ENCODE data around the gene MCL1. TPM values are rescaled to one million over a fixed set of nuclear protein-coding genes. Genes with fewer than 3 reads are reported as not detected.
"Not testable (repeated sequence)": the region's sequence is repeated elsewhere in the genome, so short reads cannot be mapped to it uniquely, and the experiment has no call there.

MCL1 gene
- 183 and 225 TPM in 2 replicates for total RNA-seq (2014; rRNA removed; shearing (Covaris generic))

- H3K36me3 ChIP-seq = peaks cover 51% of the 10 kb centered on the region
- peak within 1 kb of the TSS; percentile 98 for H3K27ac ChIP-seq
- H3K4me1 ChIP-seq (replicated peaks) = peaks cover 36% of the 10 kb centered on the region
- peak within 1 kb of the TSS; percentile 96 for H3K4me3 ChIP-seq
- H3K27me3 ChIP-seq (replicated peaks) = no peaks in the 10 kb centered on the region
- peak; percentile 97 for DNase-seq (ENCODE audit: low read depth in 1 of 2, low spot score in 2 of 2)
- no peaks in the 10 kb centered on the region for H3K9me3 ChIP-seq (replicated peaks)
Observed at GRCh38 chr1:150579110-150579944, at the start of gene MCL1. MCL1 (minus strand) TSS chr1:150579610; CDS start chr1:150579530, 80 bp downstream.

GRCh38 chr1:150628766-150629114, 49.3 kb upstream of the MCL1 start:
- peak overlapping the region; percentile 85 for H3K27ac ChIP-seq

GRCh38 chr1:150627826-150628410, 48.5 kb upstream of the MCL1 start:
- no peaks in the 10 kb centered on the region for H3K27me3 ChIP-seq (replicated peaks)
- no peaks in the 10 kb centered on the region for H3K9me3 ChIP-seq (replicated peaks)
- peaks cover 11% of the 10 kb centered on the region for H3K4me1 ChIP-seq (replicated peaks)
- peak overlapping the region; percentile 58; the same call in 1 of the 2 replicates for H3K4me3 ChIP-seq
- DNase-seq (ENCODE audit: low read depth in 1 of 2, low spot score in 2 of 2) = no peak
- peaks cover 46% of the 10 kb centered on the region for H3K36me3 ChIP-seq
- no peak overlapping the region for H3K27ac ChIP-seq

More at GRCh38 chr1:150628766-150629114, 49.3 kb upstream of the MCL1 start:
- H3K4me1 ChIP-seq (replicated peaks) = peaks cover 11% of the 10 kb centered on the region
- H3K4me3 ChIP-seq = peak overlapping the region; percentile 58
- no peak for DNase-seq (ENCODE audit: low read depth in 1 of 2, low spot score in 2 of 2)
- H3K27me3 ChIP-seq (replicated peaks) = no peaks in the 10 kb centered on the region
- H3K36me3 ChIP-seq = peaks cover 43% of the 10 kb centered on the region
- no peaks in the 10 kb centered on the region for H3K9me3 ChIP-seq (replicated peaks)

- Histone ChIP-seq H3K4me3 (no peak overlapping the region), H3K9me3 (replicated peaks) (no peaks in the 10 kb centered on the region), H3K27me3 (replicated peaks) (no peaks in the 10 kb centered on the region), H3K4me1 (replicated peaks) (peaks cover 11% of the 10 kb centered on the region), H3K36me3 (peaks cover 62% of the 10 kb centered on the region), H3K27ac (no peak overlapping the region)
- DNase-seq (ENCODE audit: low read depth in 1 of 2, low spot score in 2 of 2) = no peak
Observed at GRCh38 chr1:150626150-150626549, 46.7 kb upstream of the MCL1 start.

- not testable (repeated sequence) for H3K4me3 ChIP-seq; H3K9me3 ChIP-seq (replicated peaks); H3K27me3 ChIP-seq (replicated peaks); DNase-seq (ENCODE audit: low read depth in 1 of 2, low spot score in 2 of 2); H3K27ac ChIP-seq
- H3K4me1 ChIP-seq (replicated peaks) = peaks cover 18% of the 10 kb centered on the region
- H3K36me3 ChIP-seq = peaks cover 71% of the 10 kb centered on the region
Observed at GRCh38 chr1:150624546-150624945, 45.1 kb upstream of the MCL1 start.

GRCh38 chr1:150624134-150624533, 44.7 kb upstream of the MCL1 start:
- H3K36me3 ChIP-seq = peaks cover 75% of the 10 kb centered on the region
- H3K4me3 ChIP-seq; DNase-seq (ENCODE audit: low read depth in 1 of 2, low spot score in 2 of 2); H3K27ac ChIP-seq; H3K9me3 ChIP-seq (replicated peaks); H3K27me3 ChIP-seq (replicated peaks): not testable (repeated sequence)
- peaks cover 21% of the 10 kb centered on the region for H3K4me1 ChIP-seq (replicated peaks)

- Histone ChIP-seq H3K36me3 (peaks cover 83% of the 10 kb centered on the region), H3K4me3 (no peak overlapping the region), H3K27me3 (replicated peaks) (no peaks in the 10 kb centered on the region), H3K9me3 (replicated peaks) (no peaks in the 10 kb centered on the region), H3K27ac (no peak overlapping the region), H3K4me1 (replicated peaks) (peaks cover 15% of the 10 kb centered on the region)
- DNase-seq (ENCODE audit: low read depth in 1 of 2, low spot score in 2 of 2) = no peak
Observed at GRCh38 chr1:150622303-150622975, 43.0 kb upstream of the MCL1 start.

GRCh38 chr1:150621497-150622302, 42.3 kb upstream of the MCL1 start:
- Histone ChIP-seq H3K27me3 (replicated peaks) (no peaks in the 10 kb centered on the region), H3K4me1 (replicated peaks) (peaks cover 15% of the 10 kb centered on the region), H3K9me3 (replicated peaks) (no peaks in the 10 kb centered on the region), H3K36me3 (peaks cover 83% of the 10 kb centered on the region), H3K4me3 (no peak overlapping the region), H3K27ac (no peak overlapping the region)
- DNase-seq (ENCODE audit: low read depth in 1 of 2, low spot score in 2 of 2) = peak in 1 of 2 experiments; percentile 46

GRCh38 chr1:150620919-150621318, 41.5 kb upstream of the MCL1 start:
- Histone ChIP-seq H3K9me3 (replicated peaks) (no peaks in the 10 kb centered on the region), H3K27me3 (replicated peaks) (no peaks in the 10 kb centered on the region), H3K4me1 (replicated peaks) (peaks cover 16% of the 10 kb centered on the region), H3K36me3 (peaks cover 83% of the 10 kb centered on the region), H3K4me3 (no peak overlapping the region), H3K27ac (no peak overlapping the region)
- DNase-seq (ENCODE audit: low read depth in 1 of 2, low spot score in 2 of 2) = no peak

GRCh38 chr1:150619576-150620509, 40.4 kb upstream of the MCL1 start:
- H3K4me1 ChIP-seq (replicated peaks) = peaks cover 27% of the 10 kb centered on the region
- H3K9me3 ChIP-seq (replicated peaks) = no peaks in the 10 kb centered on the region
- H3K27me3 ChIP-seq (replicated peaks) = no peaks in the 10 kb centered on the region
- DNase-seq (ENCODE audit: low read depth in 1 of 2, low spot score in 2 of 2) = peak; percentile 59 to 71
- no peak overlapping the region for H3K4me3 ChIP-seq
- no peak overlapping the region for H3K27ac ChIP-seq
- H3K36me3 ChIP-seq = peaks cover 81% of the 10 kb centered on the region

GRCh38 chr1:150615346-150616201, 36.2 kb upstream of the MCL1 start:
- DNase-seq (ENCODE audit: low read depth in 1 of 2, low spot score in 2 of 2) = peak in 1 of 2 experiments; percentile 52
- Histone ChIP-seq H3K27me3 (replicated peaks) (no peaks in the 10 kb centered on the region), H3K27ac (peak overlapping the region; percentile 14; the same call in 1 of the 2 replicates), H3K4me1 (replicated peaks) (peaks cover 62% of the 10 kb centered on the region), H3K9me3 (replicated peaks) (no peaks in the 10 kb centered on the region), H3K36me3 (peaks cover 64% of the 10 kb centered on the region), H3K4me3 (no peak overlapping the region)

All from SJSA1 (cell line).